Stimulated activated CD8-positive, alpha-beta memory T cell treated with anti-CD3 and anti-CD28 coated beads, Interleukin-15, amount 100 ng/mL, for 4 hours (primary cell): ENCODE data around the gene CHRND.
"Not testable (repeated sequence)": the region's sequence is repeated elsewhere in the genome, so short reads cannot be mapped to it uniquely, and the experiment has no call there.

ENCODE experiments used
- DNase-seq, 2 donors: peaks; one replicate each; pipeline ENCODE4 v3.0.0-alpha.2; 2020; ENCODE audit warnings: low read depth in 2 of 2

Gene CHRND

GRCh38 chr2:232541961-232542714, 16.2 kb downstream of the CHRND start:
- no peak for DNase-seq

- DNase-seq: no peak
Observed at GRCh38 chr2:232542715-232543467, 16.9 kb downstream of the CHRND start.

GRCh38 chr2:232543491-232543890, 17.5 kb downstream of the CHRND start:
- no peak for DNase-seq

GRCh38 chr2:232543928-232544631, 18.1 kb downstream of the CHRND start:
- no peak for DNase-seq

- no peak for DNase-seq
Observed at GRCh38 chr2:232544674-232545073, 18.7 kb downstream of the CHRND start.

- no peak for DNase-seq
Observed at GRCh38 chr2:232545511-232546375, 19.8 kb downstream of the CHRND start.

GRCh38 chr2:232547991-232548390, 22.0 kb downstream of the CHRND start:
- no peak for DNase-seq

DNA sequence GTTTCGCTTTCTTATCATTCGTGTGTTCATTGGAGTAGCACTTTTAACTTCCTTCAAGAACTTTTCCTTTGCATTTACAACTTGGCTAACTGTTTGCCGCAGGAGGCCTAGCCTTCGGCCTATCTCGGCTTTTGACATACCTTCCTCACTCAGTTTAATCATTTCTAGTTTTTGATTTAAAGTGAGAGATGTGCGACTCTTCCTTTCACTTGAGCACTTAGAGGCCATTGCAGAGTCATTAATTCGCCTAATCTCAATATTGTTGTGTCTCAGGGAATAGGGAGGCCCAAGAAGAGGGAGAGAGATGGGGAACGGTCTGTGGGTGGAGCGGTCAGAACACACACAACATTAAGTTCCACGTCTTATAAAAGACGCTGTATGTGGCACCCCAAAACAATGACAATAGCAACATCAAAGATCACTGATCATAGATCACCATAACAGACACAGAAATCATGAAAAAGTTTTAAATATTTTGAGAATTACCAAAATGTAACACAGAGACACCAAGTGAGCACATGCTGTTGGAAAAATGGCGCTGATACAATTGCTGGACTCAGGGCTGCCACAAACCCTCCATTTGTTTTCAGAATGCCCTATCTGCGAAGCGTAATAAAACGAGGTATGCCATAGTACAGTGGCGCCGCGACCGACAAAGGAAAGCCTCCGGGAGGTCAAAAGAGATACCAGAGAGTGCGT, 23.8 kb downstream of the CHRND start:
- DNase-seq: no peak

- DNase-seq: peak; percentile 85 to 89
Observed at GRCh38 chr2:232550354-232551249, 24.6 kb downstream of the CHRND start, which contains the start of the genes EIF4E2 and TIGD1. EIF4E2 (plus strand) TSS chr2:232550689; CDS start chr2:232550725, 36 bp downstream. TIGD1 (minus strand) TSS chr2:232550557; CDS start chr2:232549882, 675 bp downstream.

- no peak for DNase-seq
Observed at GRCh38 chr2:232551250-232551638, 25.3 kb downstream of the CHRND start.

GRCh38 chr2:232551776-232552175, 25.8 kb downstream of the CHRND start:
- DNase-seq: no peak

DNA sequence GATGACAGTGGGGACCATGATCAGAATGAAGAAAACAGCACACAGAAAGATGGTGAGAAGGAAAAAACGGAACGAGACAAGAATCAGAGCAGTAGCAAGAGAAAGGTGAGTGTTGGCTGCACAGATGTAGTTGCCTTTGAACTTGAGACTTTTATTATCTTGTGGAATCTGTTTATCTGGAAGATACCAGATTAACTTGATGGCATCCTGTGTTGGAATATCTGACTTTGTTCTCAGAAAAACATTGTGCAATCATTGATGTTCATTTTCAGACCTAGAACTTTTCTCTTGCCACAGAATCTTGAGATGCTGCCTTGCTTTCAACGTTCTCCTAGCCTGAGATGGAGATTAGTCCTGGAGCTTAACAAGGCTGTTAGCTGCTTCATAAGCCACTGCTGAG, 30.5 kb downstream of the CHRND start:
- DNase-seq: no peak

GRCh38 chr2:232562515-232563151, 36.7 kb downstream of the CHRND start:
- no peak for DNase-seq

DNA sequence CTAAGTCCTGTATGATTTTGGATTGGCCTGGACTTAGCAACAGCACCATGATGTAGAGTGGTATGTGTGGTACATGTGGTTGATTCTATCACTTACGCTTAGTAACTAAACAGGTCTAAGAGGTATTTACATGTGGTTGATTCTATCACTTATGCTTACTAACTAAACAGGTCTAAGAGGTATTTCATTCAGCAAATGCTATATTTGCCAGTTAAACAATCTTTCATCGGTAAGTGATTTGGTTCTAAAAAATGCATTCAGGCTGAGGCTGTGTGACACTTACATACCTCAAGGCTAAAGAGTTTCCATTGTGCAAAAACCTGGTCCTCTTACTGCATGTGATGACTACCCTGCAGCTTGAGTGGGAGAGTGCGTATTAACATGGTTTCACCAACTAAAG, 37.6 kb downstream of the CHRND start:
- DNase-seq: no peak

DNA sequence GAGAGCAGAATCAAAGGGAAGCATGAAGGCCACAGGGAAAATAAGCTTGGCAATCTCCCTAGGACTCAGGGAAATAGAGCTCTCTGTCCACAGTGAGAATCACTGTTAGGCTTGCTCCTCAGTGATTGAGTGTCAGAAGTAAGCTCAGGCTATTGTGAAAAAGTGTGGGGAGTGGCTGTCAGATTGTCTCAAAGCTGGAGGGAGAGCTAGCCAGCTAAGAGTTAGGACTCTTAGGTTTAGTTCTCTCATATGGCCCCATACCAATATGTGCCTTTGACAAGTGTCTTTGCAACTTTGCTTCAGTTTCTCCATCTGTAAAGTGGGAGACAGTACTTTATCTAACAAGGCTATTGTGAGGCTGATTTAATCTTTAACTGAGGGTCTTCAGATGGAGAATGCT, 41.8 kb downstream of the CHRND start:
- DNase-seq: no peak

DNA sequence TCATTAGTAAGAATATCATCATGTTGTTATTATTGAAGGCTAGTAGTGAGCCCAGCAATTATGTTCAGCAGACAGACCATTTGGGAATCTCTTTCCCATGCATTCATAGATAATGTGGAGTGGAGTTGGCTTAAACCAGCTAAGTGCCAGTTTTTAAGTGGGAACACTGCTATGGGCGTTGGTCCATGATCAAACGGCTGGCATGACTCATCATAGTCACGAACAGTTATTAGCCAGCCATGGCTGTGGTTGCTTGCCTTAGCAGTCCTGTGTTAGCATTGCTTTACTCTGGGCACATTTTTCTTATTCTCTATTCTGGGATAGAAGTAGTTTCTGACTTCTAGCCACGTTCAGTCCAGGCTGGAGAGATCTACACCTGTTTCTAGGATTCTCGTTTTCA, 42.2 kb downstream of the CHRND start:
- DNase-seq: no peak

DNA sequence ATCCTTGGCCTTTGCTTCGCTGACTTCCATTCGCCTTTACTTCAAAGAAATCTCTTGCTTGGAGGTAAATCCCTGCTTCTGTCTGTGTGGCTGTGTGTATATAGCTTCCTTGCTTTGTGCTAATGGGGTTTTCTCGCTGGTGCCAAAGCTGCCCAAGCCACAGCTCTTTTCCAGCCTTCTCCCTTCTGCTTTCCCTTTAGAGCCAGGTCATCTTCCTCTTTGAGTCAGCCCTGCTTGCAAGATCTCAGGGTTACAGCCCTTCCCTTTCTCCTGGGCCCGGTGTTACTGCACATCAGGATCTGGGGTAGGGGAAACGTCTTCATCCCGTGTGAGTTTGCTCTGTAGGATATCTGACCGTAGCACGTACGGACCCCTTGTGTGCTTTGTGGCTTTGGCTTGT, 43.6 kb downstream of the CHRND start:
- no peak for DNase-seq

- DNase-seq: not testable (repeated sequence)
Observed at GRCh38 chr2:232570481-232570880, 44.5 kb downstream of the CHRND start.

- DNase-seq: no peak
Observed at GRCh38 chr2:232571026-232571474, 45.1 kb downstream of the CHRND start.
